HG03469 (cell line): ENCODE results near the gene PAM.

ENCODE experiments used
- ATAC-seq: cut with Tn5 transposase; IDR thresholded peaks from one replicate; pipeline ENCODE4 v1.9.1; 2021; ENCODE audit warnings: mild to moderate bottlenecking, moderate library complexity, moderate number of reproducible peaks; ENCODE audit not compliant: unreplicated experiment

Gene PAM

GRCh38 chr5:102807878-102808502 lies 52.9 kb downstream of the PAM start:
- ATAC-seq: no peak

DNA sequence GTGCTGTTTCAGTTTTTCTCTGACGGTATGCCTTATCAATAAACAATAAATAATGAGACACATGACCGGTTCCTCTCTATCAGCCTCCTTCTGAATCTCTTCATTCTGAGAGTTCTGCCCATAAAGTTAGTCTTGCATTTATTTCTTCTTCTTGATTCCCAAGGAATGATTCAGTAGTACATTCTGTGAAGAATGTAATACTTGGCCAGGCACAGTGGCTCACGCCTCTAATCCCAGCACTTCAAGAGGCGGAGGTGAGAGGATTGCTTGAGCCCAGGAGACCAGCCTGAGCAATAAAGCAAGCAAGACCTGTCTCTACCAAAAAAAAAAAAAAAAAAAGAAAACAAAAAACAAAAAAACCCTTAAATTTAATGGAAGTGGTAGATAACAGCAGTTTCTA lies 53.9 kb downstream of the PAM start:
- ATAC-seq: no peak

GRCh38 chr5:102811972-102812371 lies 56.9 kb downstream of the PAM start:
- no peak for ATAC-seq

DNA sequence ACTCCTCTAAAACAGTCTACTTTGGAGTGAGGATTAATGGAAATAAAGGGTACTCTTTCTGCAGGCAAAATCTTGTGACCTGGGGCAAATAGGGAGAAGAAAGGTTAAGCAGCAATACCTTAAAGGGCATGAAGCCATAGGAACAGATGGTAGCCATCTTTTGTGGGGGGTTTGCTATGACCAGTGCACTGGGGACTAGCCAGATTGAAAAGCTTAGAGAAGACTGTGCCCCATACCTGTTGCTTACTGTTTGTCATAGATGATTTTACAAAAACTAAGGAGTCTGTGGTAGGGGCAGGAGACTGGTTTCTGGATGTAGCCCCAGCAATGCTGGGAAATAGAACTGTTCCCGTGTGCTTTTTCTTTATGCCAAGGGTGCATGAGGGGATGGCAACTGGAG lies 58.6 kb downstream of the PAM start:
- ATAC-seq: no peak

GRCh38 chr5:102815084-102815483 lies 60.0 kb downstream of the PAM start:
- ATAC-seq: no peak

GRCh38 chr5:102815540-102816332 lies 60.6 kb downstream of the PAM start:
- no peak for ATAC-seq

DNA sequence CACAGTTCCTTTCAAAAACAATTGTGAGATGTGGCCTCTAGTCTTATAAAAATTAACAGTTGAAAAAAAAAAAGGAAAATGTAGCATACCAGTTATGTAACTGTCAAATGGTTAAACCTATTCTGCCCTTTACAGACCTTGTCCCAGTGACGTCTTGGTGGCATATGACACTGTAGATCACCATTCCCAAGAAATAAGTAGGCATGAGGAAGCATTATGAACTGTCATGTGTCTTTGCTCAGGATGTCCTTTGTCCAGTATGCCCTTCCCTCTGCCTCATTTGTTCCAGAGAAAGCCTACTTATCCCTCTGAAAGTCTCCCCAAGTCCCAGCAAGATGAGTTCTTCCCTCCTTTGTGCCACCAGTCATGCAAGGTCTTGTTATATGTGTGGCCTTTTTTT lies 63.2 kb downstream of the PAM start:
- no peak for ATAC-seq

DNA sequence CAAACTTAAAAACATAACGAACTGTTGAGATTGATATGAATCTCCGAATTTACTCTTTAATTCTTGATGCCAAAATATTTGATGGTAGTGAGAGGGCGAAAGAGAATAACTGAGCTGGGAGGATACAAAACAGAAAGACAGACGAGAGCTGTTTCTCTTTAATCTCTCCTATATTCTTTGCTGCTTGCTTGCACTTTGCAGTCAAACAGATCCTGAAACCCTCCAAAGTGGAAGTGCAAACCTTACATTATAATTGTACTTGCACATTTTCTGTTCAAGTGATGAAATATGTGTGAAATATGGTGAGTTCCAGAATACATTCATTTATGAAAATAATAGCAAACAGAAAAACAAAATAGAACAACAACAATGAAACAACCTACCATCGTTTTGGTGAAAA lies 63.8 kb downstream of the PAM start:
- no peak for ATAC-seq

DNA sequence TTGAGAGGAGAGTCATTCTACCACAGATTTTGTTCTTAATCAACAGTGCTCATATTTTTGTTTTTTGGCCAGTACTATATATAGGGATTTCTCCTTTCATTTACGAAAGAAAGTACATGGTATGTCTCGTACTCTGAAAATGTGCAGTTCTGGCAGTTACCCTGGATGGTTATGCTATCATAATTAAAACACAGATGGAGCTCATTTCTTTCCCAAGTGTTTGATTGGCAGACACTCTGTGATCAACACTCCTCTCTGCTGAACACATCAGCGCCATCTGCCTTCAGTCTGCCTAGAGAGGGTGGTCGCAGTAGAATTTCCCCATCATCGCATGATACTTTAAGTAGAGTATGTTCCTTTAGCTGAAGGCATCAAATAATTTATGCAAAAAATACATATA lies 64.5 kb downstream of the PAM start:
- no peak for ATAC-seq

GRCh38 chr5:102823441-102823874 lies 68.4 kb downstream of the PAM start:
- no peak for ATAC-seq

- no peak for ATAC-seq
These were observed 71.5 kb downstream of the PAM start for GRCh38 chr5:102826629-102827028.

DNA sequence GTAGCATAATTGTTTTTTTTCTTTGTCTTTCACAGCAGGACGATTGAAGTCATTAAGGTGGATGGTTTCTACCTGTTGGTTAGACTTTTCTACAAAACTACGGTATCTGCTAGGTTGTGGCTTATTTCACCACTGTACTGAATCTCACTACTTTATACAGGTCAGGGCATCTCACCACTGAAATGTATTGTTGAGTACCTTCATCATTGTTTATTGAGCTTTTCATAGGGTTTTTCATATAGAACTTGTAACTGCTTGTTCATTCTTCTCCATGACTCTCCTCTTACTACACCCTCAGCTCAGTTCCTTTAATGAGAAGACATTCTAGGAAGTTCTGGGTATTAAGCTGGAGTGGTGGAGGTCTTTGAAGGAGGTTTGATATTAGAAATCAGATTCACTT lies 75.1 kb downstream of the PAM start:
- ATAC-seq: no peak

- no peak for ATAC-seq
These were observed 77.3 kb downstream of the PAM start for GRCh38 chr5:102832445-102832844.

DNA sequence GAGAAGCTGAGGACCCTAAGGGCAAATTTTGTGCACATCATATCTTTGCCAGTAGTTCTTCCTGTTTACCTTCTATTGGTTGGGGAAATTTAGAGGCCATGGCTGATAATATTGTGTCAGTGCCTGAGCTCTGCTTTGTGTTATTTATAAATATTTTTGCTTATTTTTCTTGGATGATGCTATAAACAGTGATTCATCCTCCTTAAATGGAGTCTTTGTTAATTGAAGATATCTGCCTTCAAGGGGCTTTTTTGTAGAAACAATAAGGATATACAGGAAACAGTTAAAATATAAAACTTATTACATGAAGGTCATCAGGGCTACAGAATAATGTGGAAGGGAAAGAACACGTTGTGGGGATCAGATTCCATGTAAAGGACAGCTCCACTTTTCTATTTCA lies 78.0 kb downstream of the PAM start:
- ATAC-seq: no peak

DNA sequence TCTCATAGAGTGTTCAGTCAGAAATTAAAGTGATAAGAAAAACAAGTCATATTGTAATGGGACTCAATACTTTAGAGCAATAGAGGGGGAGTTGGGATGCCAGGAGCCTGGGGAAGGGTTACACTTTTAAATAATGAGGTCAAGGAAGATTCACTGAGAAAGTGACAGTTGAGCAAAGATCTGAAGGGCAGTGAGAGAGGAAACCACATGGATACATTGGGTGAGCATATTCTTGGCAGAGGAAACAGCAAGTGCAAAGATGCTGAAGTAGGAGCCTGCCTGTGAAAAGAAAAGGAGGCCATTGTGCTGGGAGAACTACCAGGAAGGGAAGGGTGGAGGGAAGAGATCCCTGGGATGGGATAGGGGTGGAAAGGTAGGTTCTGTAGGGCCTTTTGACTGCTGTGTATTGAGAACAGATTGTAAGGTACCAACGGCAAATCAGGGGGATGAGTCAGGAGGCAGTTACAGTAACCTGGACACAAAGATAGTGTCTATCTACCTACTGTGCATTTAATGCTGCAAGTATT lies 79.4 kb downstream of the PAM start:
- ATAC-seq: no peak

DNA sequence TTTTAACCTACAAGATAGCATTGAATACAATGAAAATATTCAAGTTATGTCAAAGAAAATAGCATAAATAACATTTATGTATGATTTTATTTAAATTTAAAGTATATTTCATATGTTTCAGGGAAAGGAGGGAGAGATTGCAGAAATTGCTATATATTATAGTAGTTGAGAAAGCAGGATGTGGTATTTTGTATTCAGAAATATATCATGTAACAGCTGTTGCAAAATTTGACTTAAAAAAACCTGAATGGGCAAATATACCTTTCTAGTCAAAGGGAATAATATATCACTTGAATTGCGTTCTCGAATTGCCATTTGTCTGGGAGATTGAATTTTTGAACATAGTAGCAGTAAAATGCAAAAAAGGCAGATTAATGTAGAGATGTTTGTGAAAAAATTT lies 80.6 kb downstream of the PAM start:
- ATAC-seq: no peak

GRCh38 chr5:102841021-102841420 lies 85.9 kb downstream of the PAM start:
- no peak for ATAC-seq

GRCh38 chr5:102843997-102844396 lies 88.9 kb downstream of the PAM start:
- no peak for ATAC-seq

DNA sequence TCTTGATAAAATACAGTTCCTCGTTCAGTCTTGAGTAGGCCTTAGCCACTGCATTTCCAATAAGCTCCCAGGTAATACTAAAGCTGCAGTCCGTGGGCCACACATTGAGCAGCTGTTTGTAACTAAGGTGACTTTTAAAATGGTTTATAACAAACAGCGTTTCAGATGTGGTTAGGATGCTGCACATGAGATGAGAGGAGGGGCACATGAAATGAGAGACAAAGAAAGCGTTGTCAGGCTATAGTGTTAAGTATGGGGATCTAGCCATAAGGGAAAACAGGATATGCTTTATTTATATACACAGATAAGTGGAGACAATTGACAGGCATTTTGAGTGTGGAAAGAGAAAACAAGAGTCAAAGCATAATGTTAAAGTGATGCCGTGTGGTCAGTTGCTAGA lies 89.9 kb downstream of the PAM start:
- no peak for ATAC-seq

DNA sequence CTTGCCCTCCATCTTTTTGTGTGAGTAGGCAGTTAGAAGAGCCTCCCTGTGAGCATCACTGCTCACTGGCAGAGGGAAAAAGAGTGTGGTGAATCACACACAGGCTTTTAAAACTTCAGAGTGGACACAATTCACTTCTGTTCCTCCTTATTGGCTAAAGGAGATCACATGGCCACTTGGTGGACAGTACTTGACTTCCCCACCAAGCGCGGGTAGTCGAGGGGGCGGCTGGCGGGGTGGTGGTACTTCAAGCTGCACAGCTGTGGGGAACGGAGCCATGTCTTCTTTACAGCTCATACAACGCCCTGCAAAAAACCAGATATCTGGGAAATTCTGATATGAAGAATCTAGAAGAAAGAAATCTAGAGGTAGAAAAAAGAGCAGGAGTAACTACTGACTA lies 95.4 kb downstream of the PAM start:
- no peak for ATAC-seq

DNA sequence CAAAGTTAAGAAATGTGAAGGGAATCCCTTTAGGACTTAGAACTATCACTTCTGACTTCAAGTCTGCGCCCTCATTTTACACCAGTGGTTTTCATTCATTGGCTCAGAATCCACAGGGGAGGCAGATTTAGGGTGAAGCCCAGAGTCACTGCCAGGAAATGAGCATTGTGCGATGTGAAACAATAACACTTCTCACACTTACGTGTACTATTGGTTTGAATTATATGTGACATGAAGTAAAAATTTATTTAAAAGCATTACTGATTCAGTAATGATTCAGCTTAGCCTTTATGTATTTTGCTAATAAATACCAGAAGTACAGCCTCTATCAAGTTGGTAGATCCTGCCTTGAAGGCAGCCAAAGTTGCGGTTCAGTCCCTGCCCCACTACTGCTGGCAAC lies 98.6 kb downstream of the PAM start:
- no peak for ATAC-seq

DNA sequence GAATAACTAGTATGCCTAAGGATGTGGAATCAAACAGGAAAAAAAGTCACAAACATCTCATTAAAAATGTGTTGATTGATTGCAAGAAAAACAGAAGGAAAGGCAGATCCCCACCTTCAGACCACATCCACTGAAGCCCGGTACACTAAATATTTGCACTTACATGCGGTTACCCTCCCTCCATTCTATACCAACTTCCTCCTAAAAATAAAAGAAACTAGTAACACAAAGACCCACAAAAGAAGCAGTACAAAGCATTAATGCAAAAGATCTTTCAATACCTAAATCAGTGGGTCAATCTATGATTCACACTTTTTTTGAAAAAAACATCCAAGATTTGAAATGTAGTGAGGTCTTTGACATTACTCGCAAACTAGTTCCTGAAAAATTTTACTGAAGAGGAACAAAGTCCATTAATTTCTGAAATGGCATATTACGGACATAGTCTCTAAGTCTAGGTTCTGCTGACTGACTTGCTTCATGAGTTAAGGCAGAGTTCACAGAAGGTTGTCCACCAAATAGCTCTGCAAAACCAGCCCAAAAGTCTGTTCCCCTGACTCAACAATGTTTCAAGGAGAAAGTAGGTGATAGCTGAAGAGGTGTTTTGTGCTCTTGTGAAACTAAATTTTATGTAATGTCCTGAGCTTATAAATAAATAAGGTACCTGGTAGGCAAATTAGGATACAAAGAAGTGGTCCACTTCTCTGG lies 100.7 kb downstream of the PAM start:
- no peak for ATAC-seq
